ENCODE data around the gene LTB4R. TPM values are rescaled to one million over a fixed set of nuclear protein-coding genes. Genes with fewer than 3 reads are reported as not detected.

Gene LTB4R
- total RNA-seq, 1 experiment from 2014 or later = 10.3 TPM

Other genes with a start within 250 kb of the LTB4R start
- not detected in 2 replicates for gene CPNE6, start 239.9 kb upstream of the LTB4R start, total RNA-seq (2021)
- 77.4 and 113 TPM in 2 replicates for gene PCK2, start 217.2 kb upstream of the LTB4R start, total RNA-seq (2021)
- 52.7 and 87.6 TPM in 2 replicates for gene DCAF11, start 196.7 kb upstream of the LTB4R start, total RNA-seq (2021)
- 1.2 and 2.3 TPM in 2 replicates for gene NRL, start 196.6 kb upstream of the LTB4R start, total RNA-seq (2021)
- 0.48 and 0.72 TPM in 2 replicates for gene FITM1, start 180.8 kb upstream of the LTB4R start, total RNA-seq (2021)
- gene PSME1, start 175.3 kb upstream of the LTB4R start, total RNA-seq (2021) = 172 and 174 TPM in 2 replicates
- gene EMC9, start 169.9 kb upstream of the LTB4R start, total RNA-seq (2021) = 27.4 and 37.1 TPM in 2 replicates
- gene PSME2, start 164.9 kb upstream of the LTB4R start, total RNA-seq (2021) = 96.0 and 153 TPM in 2 replicates
- gene RNF31, start 164.0 kb upstream of the LTB4R start, total RNA-seq (2021) = 44.6 and 60.8 TPM in 2 replicates
- gene IRF9, start 150.2 kb upstream of the LTB4R start, total RNA-seq (2021) = 18.8 and 21.4 TPM in 2 replicates
- 6.5 and 8.3 TPM in 2 replicates for gene REC8, start 139.4 kb upstream of the LTB4R start, total RNA-seq (2021)
- gene IPO4, start 122.7 kb upstream of the LTB4R start, total RNA-seq (2021) = 39.0 and 44.1 TPM in 2 replicates
- 37.3 and 41.2 TPM in 2 replicates for gene TM9SF1, start 116.1 kb upstream of the LTB4R start, total RNA-seq (2021)
- gene TSSK4, start 105.8 kb upstream of the LTB4R start, total RNA-seq (2021) = not detected in 2 replicates
- gene CHMP4A, start 98.0 kb upstream of the LTB4R start, total RNA-seq (2021) = 31.2 and 37.6 TPM in 2 replicates
- gene MDP1, start 95.4 kb upstream of the LTB4R start, total RNA-seq (2021) = 8.7 and 15.3 TPM in 2 replicates
- gene NEDD8, start 79.1 kb upstream of the LTB4R start, total RNA-seq (2021) = 134 and 179 TPM in 2 replicates
- gene GMPR2, start 78.6 kb upstream of the LTB4R start, total RNA-seq (2021) = 55.3 and 63.7 TPM in 2 replicates
- 22.4 and 23.0 TPM in 2 replicates for gene TINF2, start 68.9 kb upstream of the LTB4R start, total RNA-seq (2021)
- 7.2 and 7.5 TPM in 2 replicates for gene TGM1, start 48.3 kb upstream of the LTB4R start, total RNA-seq (2021)
- 25.2 and 30.1 TPM in 2 replicates for gene RABGGTA, start 39.9 kb upstream of the LTB4R start, total RNA-seq (2021)
- 37.9 and 41.4 TPM in 2 replicates for gene DHRS1, start 11.7 kb upstream of the LTB4R start, total RNA-seq (2021)
- gene NOP9, start 11.7 kb upstream of the LTB4R start, total RNA-seq (2021) = 24.4 and 31.1 TPM in 2 replicates
- gene CIDEB, start 3.5 kb upstream of the LTB4R start, total RNA-seq (2021) = not detected in 2 replicates
- 15.0 and 26.1 TPM in 2 replicates for gene LTB4R2, start 1.4 kb upstream of the LTB4R start, total RNA-seq (2021)
- gene ADCY4, start 23.6 kb downstream of the LTB4R start, total RNA-seq (2021) = 1.8 and 2.0 TPM in 2 replicates
- gene RIPK3, start 28.5 kb downstream of the LTB4R start, total RNA-seq (2021) = 4.0 and 6.4 TPM in 2 replicates
- gene NFATC4, start 56.7 kb downstream of the LTB4R start, total RNA-seq (2021) = 48.3 and 76.3 TPM in 2 replicates
- gene NYNRIN, start 87.5 kb downstream of the LTB4R start, total RNA-seq (2021) = 15.1 and 17.7 TPM in 2 replicates
- 7.6 and 8.3 TPM in 2 replicates for gene CBLN3, start 118.2 kb downstream of the LTB4R start, total RNA-seq (2021)
- 51.5 and 53.4 TPM in 2 replicates for gene KHNYN, start 118.5 kb downstream of the LTB4R start, total RNA-seq (2021)
- gene SDR39U1, start 131.3 kb downstream of the LTB4R start, total RNA-seq (2021) = 14.8 and 17.2 TPM in 2 replicates
- gene CMA1, start 196.8 kb downstream of the LTB4R start, total RNA-seq (2021) = not detected in 2 replicates

Data from PC-9 (cell line).